ENCODE measurements around the gene MRFAP1L1. TPM values are rescaled to one million over a fixed set of nuclear protein-coding genes. Genes with fewer than 3 reads are reported as not detected.

Gene MRFAP1L1
- total and polyA plus RNA-seq, 9 of the 15 experiments (the other 6 are each of a cell fraction or from before 2014, with no cell fraction given), result 37.6 to 111 (median 83.8) TPM

GRCh38 chr4:6732441-6733357 is 23.0 kb upstream of the MRFAP1L1 start (continued):
- TF ChIP-seq AFF4 (CRISPR knock-in tag; IDR thresholded peaks at IDR 0.05), result 0 out of 2 replicates have a peak, but pooled peaks have one; percentile 64
- no peak for TF ChIP-seq MITF (IDR thresholded peaks at IDR 0.05)
- TF ChIP-seq ETS2 (tag; IDR thresholded peaks at IDR 0.05; ENCODE audit: borderline replicate concordance, poor library complexity, severe bottlenecking), result no peak
- TF ChIP-seq HOMEZ (CRISPR knock-in tag; IDR thresholded peaks at IDR 0.05), result no peak; the same call in 1 of the 2 replicates
- TF ChIP-seq CCNT2 (IDR thresholded peaks at IDR 0.05; ENCODE audit: borderline replicate concordance, extremely low read depth, insufficient read length, low read depth, low read length), result peak; percentile 68
- peak; percentile 60; the same call in 1 of the 2 replicates for TF ChIP-seq PHF21A (IDR thresholded peaks at IDR 0.05; ENCODE audit: borderline replicate concordance, low read depth)
- no peak; the same call in 1 of the 2 replicates for TF ChIP-seq PHB (CRISPR knock-in tag; IDR thresholded peaks at IDR 0.05)
- peak; percentile 55; the same call in 1 of the 2 replicates for TF ChIP-seq KDM2B (CRISPR knock-in tag; IDR thresholded peaks at IDR 0.05)
- peak; percentile 81; the same call in 1 of the 2 replicates for TF ChIP-seq ZNF644 (tag; IDR thresholded peaks at IDR 0.05; ENCODE audit: low read depth)
- TF ChIP-seq VEZF1 (CRISPR knock-in tag; IDR thresholded peaks at IDR 0.05), result peak; percentile 51; the same call in 1 of the 2 replicates
- TF ChIP-seq PYGO2 (tag; IDR thresholded peaks at IDR 0.05), result peak; percentile 6; the same call in 1 of the 2 replicates
- peak; percentile 77 for TF ChIP-seq MYC (IDR thresholded peaks at IDR 0.05; ENCODE audit: low read depth, low read length)
- TF ChIP-seq MYC (CRISPR knock-in tag; IDR thresholded peaks at IDR 0.05; ENCODE audit: borderline replicate concordance, low read depth), result no peak
- TF ChIP-seq TRIM24 (IDR thresholded peaks at IDR 0.05), result peak; percentile 28 to 74; a peak in 2 of 4 replicates
- 0 out of 2 replicates have a peak, but pooled peaks have one; percentile 3 for TF ChIP-seq TRIM25 (IDR thresholded peaks at IDR 0.05; ENCODE audit: borderline replicate concordance)
